Fibroblast of mammary gland (primary cell): Measurements from ENCODE around the gene ELL3.
"Not testable (repeated sequence)": the region's sequence is repeated elsewhere in the genome, so short reads cannot be mapped to it uniquely, and the experiment has no call there.

Experiments used
- DNase-seq: peaks from one replicate; pipeline ENCODE4 v3.0.0-alpha.2; 2010; ENCODE audit warnings: low read depth
- H3K4me3 ChIP-seq: 2 replicates; pipeline ENCODE4 v1.5.1; 2011; ENCODE audit warnings: low read depth, mild to moderate bottlenecking, low read length, moderate library complexity; ENCODE audit not compliant: control insufficient read depth
- TF ChIP-seq, protein P1 (sequence below): conservative IDR thresholded peaks from 2 replicates; pipeline ENCODE4 v1.5.1; 2011; ENCODE audit warnings: low read depth, low read length, inconsistent platforms; ENCODE audit not compliant: control insufficient read depth, insufficient read depth

The ELL3 gene

DNA sequence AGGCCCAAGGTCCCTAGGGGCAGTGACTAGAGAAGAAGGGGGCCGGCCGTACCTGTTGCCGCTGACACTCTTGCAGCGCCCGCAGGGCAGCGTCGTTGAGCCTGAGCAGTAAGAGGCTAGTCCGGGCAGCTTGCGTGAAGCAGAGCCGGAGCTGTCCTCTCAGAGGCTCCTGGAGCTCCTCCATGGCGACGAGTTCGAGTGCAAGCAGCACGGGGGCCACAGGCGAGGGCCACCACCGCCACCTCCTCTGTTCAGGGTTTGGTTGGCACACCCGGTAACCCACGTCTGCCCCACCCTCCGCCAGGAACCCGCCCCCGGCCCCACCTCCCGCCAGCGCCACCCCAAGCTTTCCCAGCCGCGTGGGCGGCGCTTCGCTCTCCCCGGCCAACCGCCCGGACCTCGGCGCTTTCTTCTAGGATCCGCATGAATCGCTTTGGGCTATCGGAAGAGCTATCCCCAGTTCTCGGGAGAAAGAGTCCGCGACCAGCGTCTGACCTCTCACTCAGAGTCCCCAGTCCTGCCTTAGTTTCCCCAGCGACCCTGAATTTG lies at the start of gene ELL3:
TSS of gene ELL3 (minus strand) at position 249 of the 549 bp plus-strand sequence. CDS start at position 184, 65 bp downstream.
- TF ChIP-seq, protein P1, sequence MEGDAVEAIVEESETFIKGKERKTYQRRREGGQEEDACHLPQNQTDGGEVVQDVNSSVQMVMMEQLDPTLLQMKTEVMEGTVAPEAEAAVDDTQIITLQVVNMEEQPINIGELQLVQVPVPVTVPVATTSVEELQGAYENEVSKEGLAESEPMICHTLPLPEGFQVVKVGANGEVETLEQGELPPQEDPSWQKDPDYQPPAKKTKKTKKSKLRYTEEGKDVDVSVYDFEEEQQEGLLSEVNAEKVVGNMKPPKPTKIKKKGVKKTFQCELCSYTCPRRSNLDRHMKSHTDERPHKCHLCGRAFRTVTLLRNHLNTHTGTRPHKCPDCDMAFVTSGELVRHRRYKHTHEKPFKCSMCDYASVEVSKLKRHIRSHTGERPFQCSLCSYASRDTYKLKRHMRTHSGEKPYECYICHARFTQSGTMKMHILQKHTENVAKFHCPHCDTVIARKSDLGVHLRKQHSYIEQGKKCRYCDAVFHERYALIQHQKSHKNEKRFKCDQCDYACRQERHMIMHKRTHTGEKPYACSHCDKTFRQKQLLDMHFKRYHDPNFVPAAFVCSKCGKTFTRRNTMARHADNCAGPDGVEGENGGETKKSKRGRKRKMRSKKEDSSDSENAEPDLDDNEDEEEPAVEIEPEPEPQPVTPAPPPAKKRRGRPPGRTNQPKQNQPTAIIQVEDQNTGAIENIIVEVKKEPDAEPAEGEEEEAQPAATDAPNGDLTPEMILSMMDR: no peak
- H3K4me3 ChIP-seq: peak within 1 kb of the TSS; percentile 74
- DNase-seq: peak; percentile 64

DNA sequence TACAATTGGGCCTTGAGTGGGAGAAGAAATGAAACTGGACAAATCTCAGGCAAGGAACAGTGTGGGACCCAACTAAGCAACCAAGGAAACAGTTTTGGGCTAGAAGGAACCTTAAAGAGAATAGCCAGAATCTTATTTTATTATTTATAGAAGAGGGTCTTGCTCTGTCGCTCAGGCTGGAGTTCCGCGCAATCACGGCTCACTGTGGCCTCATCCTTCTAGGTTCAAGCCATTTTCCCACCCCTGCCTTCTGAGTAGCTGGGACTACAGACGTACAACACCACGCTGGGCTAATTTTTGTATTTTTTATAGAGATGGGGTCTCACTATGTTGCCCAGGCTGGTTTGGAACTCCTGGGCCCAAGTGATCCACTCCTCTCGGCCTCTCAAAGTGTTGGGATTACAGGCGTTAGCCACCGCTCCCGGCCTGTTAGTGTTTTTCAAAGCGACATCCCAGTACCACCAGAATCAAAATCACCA lies 49.3 kb upstream of the ELL3 start:
- DNase-seq: no peak
- TF ChIP-seq, protein P1: no peak
- peak overlapping the region; percentile 78 for H3K4me3 ChIP-seq

GRCh38 chr15:43825305-43825704 lies 48.5 kb upstream of the ELL3 start:
- DNase-seq, H3K4me3 ChIP-seq: not testable (repeated sequence)

DNA sequence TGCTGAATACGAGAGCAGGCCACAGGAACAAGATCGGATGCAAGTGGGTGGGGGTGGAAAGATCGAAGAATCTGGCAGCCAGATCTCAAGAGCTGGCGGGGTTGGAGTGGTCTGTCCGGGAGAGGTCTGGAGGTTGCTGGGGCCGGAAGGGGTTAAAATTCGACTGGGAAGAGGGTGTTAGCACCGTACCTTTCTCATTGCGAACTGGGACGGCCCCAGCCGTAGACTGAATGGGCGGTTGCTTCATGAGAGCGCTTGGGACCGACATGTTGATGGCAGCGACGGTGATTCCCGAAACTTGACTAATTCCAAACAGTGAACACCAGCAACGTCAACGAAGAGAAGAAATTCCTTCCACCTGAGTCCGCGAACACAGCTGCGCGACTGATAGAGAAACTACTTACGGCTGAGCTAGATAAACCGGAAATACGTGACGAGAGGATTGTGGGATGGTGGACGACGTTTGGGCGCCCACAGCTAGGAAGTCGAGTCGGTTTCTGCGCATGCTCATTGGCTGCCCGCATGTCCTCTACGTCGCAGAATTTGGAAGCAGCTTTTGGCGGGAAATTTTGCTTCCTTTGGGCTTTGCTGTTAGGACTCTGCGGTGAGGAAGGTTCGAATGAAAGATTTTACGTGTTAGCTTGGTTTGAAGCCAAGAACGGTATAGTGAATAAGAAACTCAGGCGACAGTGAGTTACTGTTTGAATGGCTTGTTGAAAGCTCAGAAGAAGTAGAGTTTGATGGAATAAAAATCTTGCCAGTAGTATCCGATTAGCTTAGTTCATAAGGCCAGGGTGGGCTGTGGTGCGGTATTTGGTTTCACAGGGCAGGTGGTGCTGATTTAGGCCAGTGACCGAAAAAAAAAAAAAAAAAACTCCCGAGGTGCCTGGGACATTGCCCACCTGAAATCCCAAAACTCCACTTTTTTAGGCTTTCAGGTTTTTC lies 47.8 kb upstream of the ELL3 start, which contains the start of gene MFAP1:
TSS of gene MFAP1 (minus strand) at position 389 of the 945 bp plus-strand sequence. CDS start at position 268, 121 bp downstream.
- TF ChIP-seq, protein P1: no peak
- DNase-seq: peak; percentile 97
- H3K4me3 ChIP-seq: peak within 1 kb of the TSS; percentile 97

DNA sequence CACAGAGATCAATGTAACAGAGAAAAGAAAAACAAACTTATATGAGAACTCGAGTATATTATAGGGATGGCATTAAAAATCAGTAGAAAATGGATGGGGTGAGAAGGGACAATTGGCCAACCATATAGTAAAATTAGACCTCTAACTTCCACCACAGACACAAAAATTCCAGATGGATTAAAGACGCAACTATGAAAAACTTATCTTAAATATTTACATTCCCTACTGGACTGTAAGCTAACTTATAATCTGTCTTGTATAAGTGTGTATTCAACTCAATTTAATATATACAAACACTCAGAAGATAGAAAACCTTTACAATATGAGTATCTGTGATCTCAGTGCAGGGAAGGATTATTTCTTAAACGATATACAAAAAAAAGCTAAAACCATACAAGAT lies 44.7 kb upstream of the ELL3 start:
- DNase-seq: no peak
- H3K4me3 ChIP-seq: no peak overlapping the region

GRCh38 chr15:43815064-43815463 lies 38.3 kb upstream of the ELL3 start:
- not testable (repeated sequence) for DNase-seq, H3K4me3 ChIP-seq

More for the DNA sequence above, 44.7 kb upstream of the ELL3 start:
- TF ChIP-seq, protein P1: no peak

DNA sequence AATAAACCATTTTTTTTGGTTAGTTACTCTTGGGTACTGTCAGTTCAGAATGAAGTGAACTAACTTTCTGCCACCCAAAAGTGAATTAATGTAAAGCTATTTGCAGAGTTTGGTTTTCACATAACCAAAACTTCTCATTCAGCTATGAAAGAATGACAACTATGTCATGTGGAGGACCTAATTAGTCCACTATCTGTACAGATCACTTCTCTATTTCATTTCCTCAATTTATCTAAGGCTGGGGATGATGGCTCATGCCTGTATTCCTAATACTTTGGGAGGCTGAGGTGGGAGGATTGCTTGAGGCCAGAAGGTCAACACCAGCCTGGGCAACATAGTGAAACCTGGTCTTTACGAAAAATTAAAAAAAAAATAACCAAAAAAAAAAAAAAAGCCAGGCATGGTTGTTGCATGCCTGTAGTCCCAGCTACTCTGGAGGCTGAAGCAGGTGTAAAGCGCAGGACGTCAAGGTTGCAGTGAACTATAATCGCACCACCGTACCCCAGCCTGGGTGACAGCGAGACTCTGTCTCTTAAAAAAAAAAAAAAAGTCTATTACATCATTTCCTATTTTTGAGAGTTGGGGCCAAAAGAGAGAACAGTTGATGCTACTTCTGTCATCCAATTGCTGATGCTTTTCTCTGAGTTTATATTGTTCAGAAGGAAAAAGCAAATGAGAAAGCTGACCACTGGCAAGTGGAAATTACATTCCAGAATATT lies 32.4 kb upstream of the ELL3 start:
- no peak for DNase-seq
- TF ChIP-seq, protein P1: no peak
- H3K4me3 ChIP-seq: no peak overlapping the region
